Gastroesophageal sphincter (tissue), 3 donors: ENCODE results near the gene PDE8B.

Experiments
- POLR2A ChIP-seq, 2 donors: fragments of 450-650 bp; IDR thresholded peaks; one replicate each; pipeline ENCODE4 v1.6.1; 2017; ENCODE audit warnings: antibody characterized with exemption in 2 of 2, mild to moderate bottlenecking in 2 of 2, moderate library complexity in 1 of 2
- POLR2AphosphoS5 ChIP-seq: sonication (generic); formaldehyde crosslinking; IDR thresholded peaks from one replicate; pipeline ENCODE4 v1.6.1; 2017; ENCODE audit warnings: antibody characterized with exemption
- TF ChIP-seq, protein P1 (sequence below), 4 experiments: fragments of 200-600 bp in 2 of 4; fragments of 450-650 bp in 2 of 4; sonication (generic) in 1 of 4; IDR thresholded peaks; one replicate each; pipeline ENCODE4 v1.5.1; 2017 to 2019; ENCODE audit warnings: antibody characterized with exemption in 4 of 4, mild to moderate bottlenecking in 2 of 4, moderate library complexity in 2 of 4

DNA sequence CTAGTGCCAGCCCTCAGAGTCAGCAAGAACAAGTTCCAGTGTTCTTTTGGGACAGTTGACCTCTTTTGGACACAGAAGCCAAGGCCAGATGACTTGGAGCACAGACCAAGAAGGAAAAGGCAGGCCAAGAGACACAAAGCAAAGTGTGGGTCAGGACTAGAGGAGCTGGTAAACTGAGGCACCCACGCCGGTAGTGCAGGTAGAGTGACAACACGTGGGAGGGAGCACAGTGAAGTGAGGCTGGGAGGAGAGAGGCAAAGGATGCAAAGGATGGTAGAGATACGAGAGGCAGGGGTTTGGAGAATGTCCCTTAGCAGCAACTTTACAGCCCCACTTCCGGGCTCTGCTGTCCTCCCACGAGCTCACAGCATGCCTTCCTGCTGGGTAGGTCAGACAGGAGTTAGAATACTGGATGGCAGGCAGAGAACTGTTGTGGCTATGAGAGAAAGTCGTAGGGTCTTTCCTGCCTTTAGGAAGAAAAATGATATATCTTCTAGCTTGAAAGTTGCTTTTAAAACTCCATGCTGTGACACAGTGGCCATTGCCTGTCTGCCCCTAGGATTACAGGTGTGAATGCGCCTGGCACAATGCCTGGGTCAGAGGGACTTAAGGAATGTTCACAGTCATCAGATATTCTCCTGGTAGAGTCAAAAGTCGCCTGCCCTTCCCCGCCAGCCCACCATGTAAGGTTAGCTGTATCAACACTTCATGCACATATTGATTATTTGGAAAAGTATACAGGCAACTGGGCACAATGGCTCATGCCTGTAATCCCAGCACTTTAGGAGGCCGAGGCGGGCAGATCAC is 97.9 kb downstream of the PDE8B start:
- no peak for TF ChIP-seq POLR2A (IDR thresholded peaks at IDR 0.05)
- TF ChIP-seq, protein P1, sequence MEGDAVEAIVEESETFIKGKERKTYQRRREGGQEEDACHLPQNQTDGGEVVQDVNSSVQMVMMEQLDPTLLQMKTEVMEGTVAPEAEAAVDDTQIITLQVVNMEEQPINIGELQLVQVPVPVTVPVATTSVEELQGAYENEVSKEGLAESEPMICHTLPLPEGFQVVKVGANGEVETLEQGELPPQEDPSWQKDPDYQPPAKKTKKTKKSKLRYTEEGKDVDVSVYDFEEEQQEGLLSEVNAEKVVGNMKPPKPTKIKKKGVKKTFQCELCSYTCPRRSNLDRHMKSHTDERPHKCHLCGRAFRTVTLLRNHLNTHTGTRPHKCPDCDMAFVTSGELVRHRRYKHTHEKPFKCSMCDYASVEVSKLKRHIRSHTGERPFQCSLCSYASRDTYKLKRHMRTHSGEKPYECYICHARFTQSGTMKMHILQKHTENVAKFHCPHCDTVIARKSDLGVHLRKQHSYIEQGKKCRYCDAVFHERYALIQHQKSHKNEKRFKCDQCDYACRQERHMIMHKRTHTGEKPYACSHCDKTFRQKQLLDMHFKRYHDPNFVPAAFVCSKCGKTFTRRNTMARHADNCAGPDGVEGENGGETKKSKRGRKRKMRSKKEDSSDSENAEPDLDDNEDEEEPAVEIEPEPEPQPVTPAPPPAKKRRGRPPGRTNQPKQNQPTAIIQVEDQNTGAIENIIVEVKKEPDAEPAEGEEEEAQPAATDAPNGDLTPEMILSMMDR (IDR thresholded peaks at IDR 0.05) = no peak
- no peak for TF ChIP-seq POLR2AphosphoS5
